GM23338 (cell line): ENCODE results near the gene CLCN1. TPM values are rescaled to one million over a fixed set of nuclear protein-coding genes. Genes with fewer than 3 reads are reported as not detected.

Experiments
- ATAC-seq: fragments of 200-7000 bp; cut with Tn5 transposase; 3 replicates; pipeline ENCODE4 v1.9.1; 2020
- DNase-seq: peaks from one replicate; pipeline ENCODE4 v3.0.0-alpha.2; 2015; ENCODE audit warnings: low spot score
- H2AFZ ChIP-seq: fragments of 200-600 bp; sonication (generic); 2 replicates; pipeline ENCODE4 v1.8.0; 2016; ENCODE audit warnings: antibody characterized with exemption, mild to moderate bottlenecking, moderate library complexity
- H3F3A ChIP-seq: fragments of 200-600 bp; sonication (generic); replicated peaks from 2 replicates; pipeline ENCODE4 v1.8.0; 2017; ENCODE audit warnings: antibody characterized with exemption, mixed run types, low read depth
- H3K27ac ChIP-seq: fragments of 200-600 bp; sonication (generic); 2 replicates; pipeline ENCODE4 v1.6.1; 2016; ENCODE audit warnings: low read depth
- H3K27me3 ChIP-seq: fragments of 200-600 bp; sonication (generic); 2 replicates; pipeline ENCODE4 v1.8.0; 2016; ENCODE audit warnings: mild to moderate bottlenecking, mixed run types, moderate library complexity; ENCODE audit not compliant: insufficient read depth
- H3K36me3 ChIP-seq: fragments of 200-600 bp; sonication (generic); 2 replicates; pipeline ENCODE4 v1.8.0; 2016; ENCODE audit warnings: mild to moderate bottlenecking; ENCODE audit not compliant: insufficient read depth
- H3K4me1 ChIP-seq: fragments of 200-600 bp; sonication (generic); 2 replicates; pipeline ENCODE4 v1.8.0; 2016; ENCODE audit warnings: mild to moderate bottlenecking, moderate library complexity; ENCODE audit not compliant: insufficient read depth
- H3K4me2 ChIP-seq: fragments of 200-600 bp; sonication (generic); 2 replicates; pipeline ENCODE4 v1.7.1; 2017; ENCODE audit warnings: mixed run types
- H3K4me3 ChIP-seq: fragments of 200-600 bp; sonication (generic); 2 replicates; pipeline ENCODE4 v1.6.1; 2016; ENCODE audit warnings: mixed run types
- H3K79me2 ChIP-seq: fragments of 200-600 bp; sonication (generic); replicated peaks from 2 replicates; pipeline ENCODE4 v1.8.0; 2017; ENCODE audit warnings: mild to moderate bottlenecking; ENCODE audit not compliant: insufficient read depth
- H3K9me2 ChIP-seq: fragments of 200-600 bp; sonication (generic); 2 replicates; pipeline ENCODE4 v1.8.0; 2017; ENCODE audit not compliant: insufficient read depth
- H4K20me1 ChIP-seq: fragments of 200-600 bp; sonication (generic); replicated peaks from 2 replicates; pipeline ENCODE4 v1.8.0; 2017; ENCODE audit warnings: mild to moderate bottlenecking; ENCODE audit not compliant: insufficient read depth
- H3K27ac Mint-ChIP-seq: 2 replicates; pipeline ENCODE4 v1.8.0; 2020; ENCODE audit warnings: inconsistent platforms, mild to moderate bottlenecking, moderate library complexity, mixed read lengths
- H3K27me3 Mint-ChIP-seq: 3 replicates; pipeline ENCODE4 v1.8.0; 2022; ENCODE audit warnings: low read depth, mild to moderate bottlenecking, moderate library complexity, mixed read lengths, inconsistent platforms; ENCODE audit not compliant: insufficient read depth, poor library complexity
- H3K36me3 Mint-ChIP-seq: 3 replicates; pipeline ENCODE4 v1.8.0; 2021; ENCODE audit warnings: low read depth, mild to moderate bottlenecking, inconsistent platforms, moderate library complexity, mixed read lengths
- H3K4me1 Mint-ChIP-seq: 3 replicates; pipeline ENCODE4 v1.8.0; 2020; ENCODE audit warnings: mild to moderate bottlenecking, inconsistent platforms, mixed read lengths
- H3K4me3 Mint-ChIP-seq: 3 replicates; pipeline ENCODE4 v1.8.0; 2021; ENCODE audit warnings: moderate library complexity, mild to moderate bottlenecking, inconsistent platforms, mixed read lengths
- H3K9me3 Mint-ChIP-seq: 3 replicates; pipeline ENCODE4 v1.8.0; 2020; ENCODE audit warnings: moderate library complexity, mild to moderate bottlenecking, inconsistent platforms, mixed read lengths
- CTCF ChIP-seq, 2 experiments: fragments of 200-600 bp in 1 of 2; sonication (generic) in 1 of 2; conservative IDR thresholded peaks; 2 replicates each; pipeline versions ENCODE4 v1.5.1 to v1.6.1; 2016 to 2017; ENCODE audit warnings: antibody characterized with exemption in 2 of 2, low read depth in 2 of 2, mild to moderate bottlenecking in 2 of 2, moderate library complexity in 1 of 2
- POLR2AphosphoS5 ChIP-seq: IDR thresholded peaks from 2 replicates; pipeline ENCODE4 v1.6.1; 2016; ENCODE audit warnings: antibody characterized with exemption, low read depth
- ZNF331 ChIP-seq: fragments of 250-450 bp; sonication (Bioruptor Pico); IDR thresholded peaks from 2 replicates; pipeline ENCODE4 v1.5.0; 2020; ENCODE audit warnings: low read depth, mild to moderate bottlenecking, moderate library complexity
- polyA plus RNA-seq: library from polyadenylated mRNA; unstranded; fragments of >200 nt; fragmentation: Nextera tagmentation; extraction: Ambion mirVana; gene quantifications from 2 replicates; pipeline ENCODE4 v1.2.1, GENCODE V29; 2016
- total RNA-seq: library from RNA; depleted of rRNA; stranded (reverse); fragments of >200 nt; shearing (Covaris generic); gene quantifications from 2 replicates; pipeline ENCODE4 v1.2.3, GENCODE V29; 2014
- TF ChIP-seq, protein P1 (sequence below): fragments of 250-450 bp; sonication (Bioruptor Pico); IDR thresholded peaks from 2 replicates; pipeline ENCODE4 v1.5.0; 2020; ENCODE audit warnings: mild to moderate bottlenecking, moderate library complexity

Gene CLCN1
- total and polyA plus RNA-seq, 2 experiments from 2014 or later: 0.38 to 0.48 TPM

GRCh38 chr7:143389316-143390103 is 73.6 kb downstream of the CLCN1 start:
- H3K79me2 ChIP-seq: peaks cover 22% of the 10 kb centered on the region
- peaks cover 17% of the 10 kb centered on the region for H4K20me1 ChIP-seq
- H3K27ac ChIP-seq: peak overlapping the region; percentile 86
- no peaks in the 10 kb centered on the region for H3K27me3 ChIP-seq
- DNase-seq (no peak), ATAC-seq (no peak)
- peak overlapping the region; percentile 50; the same call in 1 of the 2 replicates for H3K27ac Mint-ChIP-seq
- peaks cover 3% of the 10 kb centered on the region; the same call in 2 of the 3 replicates for H3K4me1 Mint-ChIP-seq
- H3K36me3 Mint-ChIP-seq: peaks cover 63% of the 10 kb centered on the region
- no peak overlapping the region for H2AFZ ChIP-seq
- TF ChIP-seq ZNF331 (no peak), CTCF (conservative IDR thresholded peaks at IDR 0.05; ENCODE audit: low read depth in 2 of 2) (peak in 1 of 2 experiments; percentile 45; a peak in 2 of 4 replicates)
- H3K27me3 Mint-ChIP-seq: peaks cover 34% of the 10 kb centered on the region
- H3K36me3 ChIP-seq: peaks cover 21% of the 10 kb centered on the region
- no peaks in the 10 kb centered on the region; the same call in 2 of the 3 replicates for H3K9me3 Mint-ChIP-seq
- H3F3A ChIP-seq: peaks cover 66% of the 10 kb centered on the region
- no peak overlapping the region for H3K4me3 Mint-ChIP-seq
- no peak overlapping the region for H3K4me3 ChIP-seq
- no peaks in the 10 kb centered on the region; the same call in 1 of the 2 replicates for H3K4me1 ChIP-seq
- H3K4me2 ChIP-seq: no peak overlapping the region
- no peaks in the 10 kb centered on the region for H3K9me2 ChIP-seq

- peaks cover 15% of the 10 kb centered on the region for H3K79me2 ChIP-seq
Measured at GRCh38 chr7:143390104-143390772, 74.3 kb downstream of the CLCN1 start.

DNA sequence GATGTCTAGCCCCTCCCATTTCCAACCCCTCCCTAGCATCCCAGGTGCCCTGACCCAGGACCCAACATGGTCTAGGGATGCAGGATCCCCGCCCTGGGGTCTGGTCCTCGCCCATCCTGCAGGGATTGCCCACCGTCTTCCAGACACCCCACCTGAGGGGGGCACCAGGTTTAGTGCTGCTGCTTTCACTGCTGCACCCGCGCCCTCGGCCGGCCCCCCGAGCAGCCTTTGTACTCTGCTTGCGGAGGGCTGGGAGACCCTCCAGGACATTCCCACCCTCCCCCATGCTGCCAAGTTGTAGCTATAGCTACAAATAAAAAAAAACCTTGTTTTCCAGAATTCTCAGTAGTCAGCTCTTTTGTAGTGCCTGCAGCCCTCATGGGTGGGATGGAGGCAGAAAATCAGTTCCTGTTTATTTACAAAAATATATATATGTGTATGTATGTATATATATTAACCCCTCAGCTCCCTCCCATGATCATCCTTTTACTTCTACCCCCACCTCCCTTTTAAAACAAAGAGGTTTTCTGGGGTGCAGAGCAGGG is 74.9 kb downstream of the CLCN1 start:
- peaks cover 7% of the 10 kb centered on the region for H4K20me1 ChIP-seq
- TF ChIP-seq POLR2AphosphoS5: 0 out of 2 replicates have a peak, but pooled peaks have one; percentile 35
- TF ChIP-seq, protein P1, sequence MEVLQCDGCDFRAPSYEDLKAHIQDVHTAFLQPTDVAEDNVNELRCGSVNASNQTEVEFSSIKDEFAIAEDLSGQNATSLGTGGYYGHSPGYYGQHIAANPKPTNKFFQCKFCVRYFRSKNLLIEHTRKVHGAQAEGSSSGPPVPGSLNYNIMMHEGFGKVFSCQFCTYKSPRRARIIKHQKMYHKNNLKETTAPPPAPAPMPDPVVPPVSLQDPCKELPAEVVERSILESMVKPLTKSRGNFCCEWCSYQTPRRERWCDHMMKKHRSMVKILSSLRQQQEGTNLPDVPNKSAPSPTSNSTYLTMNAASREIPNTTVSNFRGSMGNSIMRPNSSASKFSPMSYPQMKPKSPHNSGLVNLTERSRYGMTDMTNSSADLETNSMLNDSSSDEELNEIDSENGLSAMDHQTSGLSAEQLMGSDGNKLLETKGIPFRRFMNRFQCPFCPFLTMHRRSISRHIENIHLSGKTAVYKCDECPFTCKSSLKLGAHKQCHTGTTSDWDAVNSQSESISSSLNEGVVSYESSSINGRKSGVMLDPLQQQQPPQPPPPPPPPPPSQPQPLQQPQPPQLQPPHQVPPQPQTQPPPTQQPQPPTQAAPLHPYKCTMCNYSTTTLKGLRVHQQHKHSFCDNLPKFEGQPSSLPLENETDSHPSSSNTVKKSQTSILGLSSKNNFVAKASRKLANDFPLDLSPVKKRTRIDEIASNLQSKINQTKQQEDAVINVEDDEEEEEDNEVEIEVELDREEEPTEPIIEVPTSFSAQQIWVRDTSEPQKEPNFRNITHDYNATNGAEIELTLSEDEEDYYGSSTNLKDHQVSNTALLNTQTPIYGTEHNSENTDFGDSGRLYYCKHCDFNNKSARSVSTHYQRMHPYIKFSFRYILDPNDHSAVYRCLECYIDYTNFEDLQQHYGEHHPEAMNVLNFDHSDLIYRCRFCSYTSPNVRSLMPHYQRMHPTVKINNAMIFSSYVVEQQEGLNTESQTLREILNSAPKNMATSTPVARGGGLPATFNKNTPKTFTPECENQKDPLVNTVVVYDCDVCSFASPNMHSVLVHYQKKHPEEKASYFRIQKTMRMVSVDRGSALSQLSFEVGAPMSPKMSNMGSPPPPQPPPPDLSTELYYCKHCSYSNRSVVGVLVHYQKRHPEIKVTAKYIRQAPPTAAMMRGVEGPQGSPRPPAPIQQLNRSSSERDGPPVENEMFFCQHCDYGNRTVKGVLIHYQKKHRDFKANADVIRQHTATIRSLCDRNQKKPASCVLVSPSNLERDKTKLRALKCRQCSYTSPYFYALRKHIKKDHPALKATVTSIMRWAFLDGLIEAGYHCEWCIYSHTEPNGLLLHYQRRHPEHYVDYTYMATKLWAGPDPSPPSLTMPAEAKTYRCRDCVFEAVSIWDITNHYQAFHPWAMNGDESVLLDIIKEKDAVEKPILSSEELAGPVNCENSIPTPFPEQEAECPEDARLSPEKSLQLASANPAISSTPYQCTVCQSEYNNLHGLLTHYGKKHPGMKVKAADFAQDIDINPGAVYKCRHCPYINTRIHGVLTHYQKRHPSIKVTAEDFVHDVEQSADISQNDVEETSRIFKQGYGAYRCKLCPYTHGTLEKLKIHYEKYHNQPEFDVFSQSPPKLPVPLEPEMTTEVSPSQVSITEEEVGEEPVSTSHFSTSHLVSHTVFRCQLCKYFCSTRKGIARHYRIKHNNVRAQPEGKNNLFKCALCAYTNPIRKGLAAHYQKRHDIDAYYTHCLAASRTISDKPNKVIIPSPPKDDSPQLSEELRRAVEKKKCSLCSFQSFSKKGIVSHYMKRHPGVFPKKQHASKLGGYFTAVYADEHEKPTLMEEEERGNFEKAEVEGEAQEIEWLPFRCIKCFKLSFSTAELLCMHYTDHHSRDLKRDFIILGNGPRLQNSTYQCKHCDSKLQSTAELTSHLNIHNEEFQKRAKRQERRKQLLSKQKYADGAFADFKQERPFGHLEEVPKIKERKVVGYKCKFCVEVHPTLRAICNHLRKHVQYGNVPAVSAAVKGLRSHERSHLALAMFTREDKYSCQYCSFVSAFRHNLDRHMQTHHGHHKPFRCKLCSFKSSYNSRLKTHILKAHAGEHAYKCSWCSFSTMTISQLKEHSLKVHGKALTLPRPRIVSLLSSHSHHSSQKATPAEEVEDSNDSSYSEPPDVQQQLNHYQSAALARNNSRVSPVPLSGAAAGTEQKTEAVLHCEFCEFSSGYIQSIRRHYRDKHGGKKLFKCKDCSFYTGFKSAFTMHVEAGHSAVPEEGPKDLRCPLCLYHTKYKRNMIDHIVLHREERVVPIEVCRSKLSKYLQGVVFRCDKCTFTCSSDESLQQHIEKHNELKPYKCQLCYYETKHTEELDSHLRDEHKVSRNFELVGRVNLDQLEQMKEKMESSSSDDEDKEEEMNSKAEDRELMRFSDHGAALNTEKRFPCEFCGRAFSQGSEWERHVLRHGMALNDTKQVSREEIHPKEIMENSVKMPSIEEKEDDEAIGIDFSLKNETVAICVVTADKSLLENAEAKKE: no peak
- no peaks in the 10 kb centered on the region for H3K9me2 ChIP-seq
- ATAC-seq (no peak), DNase-seq (no peak)
- peaks cover 29% of the 10 kb centered on the region for H3K36me3 ChIP-seq
- no peak overlapping the region for H3K4me2 ChIP-seq
- peaks cover 76% of the 10 kb centered on the region for H3K36me3 Mint-ChIP-seq
- H3K4me3 Mint-ChIP-seq: no peak overlapping the region
- H3K27ac Mint-ChIP-seq: no peak overlapping the region
- H3F3A ChIP-seq: peaks cover 67% of the 10 kb centered on the region
- no peak overlapping the region for H3K4me3 ChIP-seq
- H3K27ac ChIP-seq: no peak overlapping the region; the same call in 1 of the 2 replicates
- no peaks in the 10 kb centered on the region for H3K27me3 ChIP-seq
- peaks cover 34% of the 10 kb centered on the region for H3K27me3 Mint-ChIP-seq
- no peak overlapping the region for H2AFZ ChIP-seq
- H3K79me2 ChIP-seq: peaks cover 8% of the 10 kb centered on the region; the same call in 1 of the 2 replicates
- no peaks in the 10 kb centered on the region; the same call in 2 of the 3 replicates for H3K9me3 Mint-ChIP-seq
- H3K4me1 Mint-ChIP-seq: peaks cover 3% of the 10 kb centered on the region; the same call in 2 of the 3 replicates
- H3K4me1 ChIP-seq: no peaks in the 10 kb centered on the region; the same call in 1 of the 2 replicates

More at GRCh38 chr7:143390104-143390772, 74.3 kb downstream of the CLCN1 start:
- no peak overlapping the region for H2AFZ ChIP-seq
- H4K20me1 ChIP-seq: peaks cover 9% of the 10 kb centered on the region
- H3K4me1 ChIP-seq: no peaks in the 10 kb centered on the region; the same call in 1 of the 2 replicates
- ATAC-seq (no peak), DNase-seq (no peak)
- Mint-ChIP-seq H3K36me3 (peaks cover 70% of the 10 kb centered on the region), H3K4me1 (peaks cover 3% of the 10 kb centered on the region; the same call in 2 of the 3 replicates), H3K27me3 (peaks cover 34% of the 10 kb centered on the region), H3K4me3 (no peak overlapping the region; the same call in 2 of the 3 replicates), H3K27ac (peak overlapping the region; percentile 36; the same call in 1 of the 2 replicates), H3K9me3 (no peaks in the 10 kb centered on the region; the same call in 2 of the 3 replicates)
- no peak overlapping the region for H3K4me3 ChIP-seq
- no peak overlapping the region for H3K4me2 ChIP-seq
- TF ChIP-seq ZNF331 (no peak), POLR2AphosphoS5 (peak; percentile 65; the same call in 1 of the 2 replicates)
- no peaks in the 10 kb centered on the region for H3K9me2 ChIP-seq
- H3K27ac ChIP-seq: peak overlapping the region; percentile 86
- H3K27me3 ChIP-seq: no peaks in the 10 kb centered on the region
- H3K36me3 ChIP-seq: peaks cover 23% of the 10 kb centered on the region
- H3F3A ChIP-seq: peaks cover 66% of the 10 kb centered on the region
